Ishikawa (cell line): ENCODE data around the gene TH.
A peak's percentile ranks its signal among the peaks of the same experiment; 100 is the strongest.

Source experiments
- CEBPB ChIP-seq: IDR thresholded peaks from 2 replicates; pipeline ENCODE4 v1.6.1; 2012
- CREB1 ChIP-seq: IDR thresholded peaks from 2 replicates; pipeline ENCODE4 v1.6.1; 2012; ENCODE audit warnings: low read depth
- EGR1 ChIP-seq: IDR thresholded peaks from 2 replicates; pipeline ENCODE4 v1.6.1; 2012
- EP300 ChIP-seq: IDR thresholded peaks from 2 replicates; pipeline ENCODE4 v1.6.1; 2012; ENCODE audit warnings: borderline replicate concordance
- FOXM1 ChIP-seq: IDR thresholded peaks from 2 replicates; pipeline ENCODE4 v1.6.1; 2012; ENCODE audit warnings: low read depth, borderline replicate concordance
- MAX ChIP-seq: IDR thresholded peaks from 2 replicates; pipeline ENCODE4 v1.6.1; 2012
- NFIC ChIP-seq: IDR thresholded peaks from 2 replicates; pipeline ENCODE4 v1.6.1; 2012
- RAD21 ChIP-seq: IDR thresholded peaks from 2 replicates; pipeline ENCODE4 v1.6.1; 2012; ENCODE audit warnings: low read depth
- REST ChIP-seq: IDR thresholded peaks from 2 replicates; pipeline ENCODE4 v1.6.1; 2012; ENCODE audit warnings: low read depth, mild to moderate bottlenecking
- TAF1 ChIP-seq: IDR thresholded peaks from 2 replicates; pipeline ENCODE4 v1.6.1; 2012; ENCODE audit warnings: low read depth, mild to moderate bottlenecking
- TCF12 ChIP-seq: IDR thresholded peaks from 2 replicates; pipeline ENCODE4 v1.6.1; 2012; ENCODE audit warnings: low read depth
- TEAD4 ChIP-seq: IDR thresholded peaks from 2 replicates; pipeline ENCODE4 v1.6.1; 2012
- USF1 ChIP-seq: IDR thresholded peaks from 2 replicates; pipeline ENCODE4 v1.6.1; 2012
- YY1 ChIP-seq: IDR thresholded peaks from 2 replicates; pipeline ENCODE4 v1.6.1; 2012; ENCODE audit warnings: low read depth
- ZBTB7A ChIP-seq: IDR thresholded peaks from 2 replicates; pipeline ENCODE4 v1.6.1; 2012; ENCODE audit warnings: low read depth

TH gene

GRCh38 chr11:2217211-2218030 is 45.8 kb upstream of the TH start:
- TF ChIP-seq RAD21 (no peak), TCF12 (no peak), YY1 (no peak), USF1 (peak; percentile 60), TAF1 (no peak), EGR1 (no peak), FOXM1 (no peak), TEAD4 (no peak), CEBPB (no peak), MAX (0 out of 2 replicates have a peak, but pooled peaks have one; percentile 59), NFIC (no peak), ZBTB7A (no peak), CREB1 (no peak), EP300 (no peak), REST (peak; percentile 76)

GRCh38 chr11:2216400-2217064 is 44.9 kb upstream of the TH start:
- TF ChIP-seq CEBPB (no peak), TAF1 (no peak), REST (no peak), CREB1 (no peak), EGR1 (no peak), RAD21 (no peak), MAX (no peak), YY1 (no peak), TEAD4 (no peak), FOXM1 (no peak), EP300 (no peak)

- TF ChIP-seq EP300 (no peak), MAX (no peak), TAF1 (no peak), RAD21 (no peak), TCF12 (no peak), EGR1 (no peak), USF1 (no peak), CEBPB (no peak)
Measured at GRCh38 chr11:2215561-2216399, 44.2 kb upstream of the TH start.

GRCh38 chr11:2215230-2215560 is 43.6 kb upstream of the TH start:
- TF ChIP-seq CEBPB = no peak

- TF ChIP-seq ZBTB7A (no peak), EP300 (no peak), RAD21 (no peak), REST (no peak)
Measured at GRCh38 chr11:2214527-2215229, 43.1 kb upstream of the TH start.
